GM19238 (cell line): ENCODE data around the gene TRPV2.

ENCODE experiments used
- DNase-seq: peaks from one replicate; pipeline ENCODE4 v3.0.0; 2011; ENCODE audit warnings: low spot score; ENCODE audit not compliant: insufficient read length

The TRPV2 gene

DNA sequence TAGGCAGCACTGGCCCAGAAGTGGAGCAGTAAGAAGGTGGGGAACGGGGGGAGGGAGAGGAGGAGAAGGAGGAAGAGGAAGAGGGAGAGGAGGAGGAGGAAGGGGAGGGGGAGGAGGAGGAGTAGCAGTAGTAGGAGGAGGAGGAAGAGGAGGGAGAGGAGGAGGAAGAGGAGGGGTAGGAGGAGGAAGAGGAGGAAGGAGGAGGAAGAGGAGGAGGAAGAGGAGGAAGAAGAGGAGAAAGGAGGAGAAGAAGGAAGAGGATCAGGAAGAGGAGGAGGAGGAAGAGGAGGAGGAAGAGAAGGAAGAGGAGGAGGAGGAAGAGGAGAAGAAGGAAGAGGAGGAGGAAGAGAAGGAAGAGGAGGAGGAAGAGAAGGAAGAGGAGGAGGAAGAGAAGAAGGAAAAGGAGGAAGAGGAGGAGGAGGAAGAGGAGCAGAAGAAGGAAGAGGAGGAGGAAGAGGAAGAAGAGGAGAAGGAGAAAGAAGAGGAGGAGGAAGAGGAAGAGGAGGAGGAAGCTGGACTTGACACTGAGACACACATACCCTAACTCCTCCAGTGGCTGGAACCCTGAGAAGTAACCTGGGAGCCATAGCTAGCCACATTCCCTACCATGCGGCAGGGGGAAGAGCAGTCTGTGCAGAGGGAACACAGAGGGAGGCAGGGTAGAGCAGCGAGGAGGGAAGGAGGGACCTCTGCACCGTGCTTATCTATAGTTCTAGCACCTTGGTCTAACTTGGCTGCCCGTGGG, 40.8 kb downstream of the TRPV2 start:
- DNase-seq = no peak

- DNase-seq = no peak
Measured at GRCh38 chr17:16456742-16457316, 41.5 kb downstream of the TRPV2 start.

DNA sequence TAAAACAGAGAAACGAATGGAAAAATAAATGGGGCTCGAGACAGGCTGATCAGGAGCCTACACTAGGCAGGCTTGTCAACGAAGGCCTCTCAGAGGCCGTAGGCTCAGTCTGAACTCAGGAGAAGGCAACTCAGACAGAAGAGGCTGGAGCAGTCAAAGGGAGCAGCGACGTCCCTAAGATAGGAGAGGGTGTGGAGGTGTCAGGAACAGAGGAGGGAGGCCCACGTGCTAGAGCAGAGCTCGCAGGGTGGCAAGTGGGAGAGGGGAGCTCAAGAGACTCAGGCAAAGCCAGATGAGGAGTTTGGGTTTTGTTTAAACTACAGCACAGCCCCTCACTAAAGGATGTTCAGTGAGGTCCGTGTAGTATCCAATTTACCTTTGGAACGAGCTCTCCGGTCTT, 43.9 kb downstream of the TRPV2 start:
- no peak for DNase-seq

DNA sequence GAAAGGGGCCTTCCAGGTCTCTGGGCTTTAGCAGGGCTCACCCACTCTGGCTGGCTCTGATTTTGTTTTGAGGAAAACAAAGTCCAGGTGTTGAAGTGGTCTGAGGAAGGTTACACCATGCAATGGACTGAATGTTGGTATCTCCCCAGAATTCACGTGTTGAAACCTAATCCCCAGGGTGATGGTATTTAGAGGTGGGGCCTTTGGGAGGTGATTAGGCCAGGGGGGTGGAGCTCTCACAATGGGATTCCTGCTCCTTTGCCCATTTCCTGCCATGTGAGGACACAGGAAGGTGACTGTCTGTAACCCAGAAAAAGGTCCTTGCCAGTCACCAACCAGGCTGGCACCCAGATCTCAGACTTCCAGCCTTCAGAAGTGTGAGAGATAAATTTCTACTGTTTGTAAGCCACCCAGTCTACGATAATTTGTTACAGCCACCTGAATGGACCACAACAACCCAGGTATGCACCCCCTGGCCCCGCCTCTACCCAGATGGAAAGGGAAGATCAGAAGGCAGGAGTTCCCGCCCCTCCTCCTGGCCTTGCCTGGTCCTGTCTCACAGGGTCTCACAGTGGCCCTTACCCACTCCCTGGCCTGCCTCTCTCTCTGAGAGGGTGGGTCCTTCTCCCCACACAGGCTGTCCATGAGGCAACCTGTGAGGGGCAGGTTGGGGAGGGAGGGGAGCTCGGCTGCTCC, 44.6 kb downstream of the TRPV2 start:
- DNase-seq = no peak

DNA sequence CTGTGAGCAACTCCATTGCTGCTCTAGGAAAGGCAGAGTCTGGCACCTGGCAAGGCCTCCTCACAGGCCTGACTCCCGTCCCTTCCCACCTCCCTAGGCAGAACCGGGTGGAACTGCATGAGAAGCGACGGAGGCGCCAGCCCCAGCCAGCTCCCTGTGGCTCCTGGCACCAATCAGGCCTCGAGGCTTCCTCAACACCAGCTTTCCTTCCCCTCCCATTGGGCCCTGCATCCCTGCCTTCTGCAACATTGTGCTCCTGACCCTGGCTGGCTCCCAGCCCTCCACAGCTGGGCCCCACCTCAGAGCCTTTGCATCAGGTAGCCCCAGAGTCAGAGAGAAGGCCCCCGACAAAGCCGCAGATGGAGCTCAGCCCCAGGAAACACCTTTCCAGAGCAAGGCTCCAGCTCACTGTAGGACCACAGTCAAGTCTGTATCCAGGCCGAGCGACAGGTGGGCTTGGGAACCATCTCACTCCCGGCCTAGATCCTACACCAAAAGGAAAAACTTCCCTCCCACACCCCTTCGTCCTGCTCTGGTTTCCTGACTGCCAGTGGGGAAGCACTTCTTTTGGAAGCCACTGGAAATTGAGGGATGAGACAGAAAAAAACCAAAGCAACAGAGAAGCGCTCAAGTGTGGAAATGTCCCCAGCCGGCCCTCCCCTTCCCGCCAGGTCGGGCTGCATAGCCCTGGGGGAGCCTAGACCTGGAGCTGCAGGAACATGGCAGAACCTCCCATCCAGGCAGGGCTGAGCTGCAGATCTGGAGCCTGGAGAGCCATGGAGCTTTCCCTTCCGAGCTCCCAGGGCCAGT, 45.6 kb downstream of the TRPV2 start:
- DNase-seq = no peak

DNA sequence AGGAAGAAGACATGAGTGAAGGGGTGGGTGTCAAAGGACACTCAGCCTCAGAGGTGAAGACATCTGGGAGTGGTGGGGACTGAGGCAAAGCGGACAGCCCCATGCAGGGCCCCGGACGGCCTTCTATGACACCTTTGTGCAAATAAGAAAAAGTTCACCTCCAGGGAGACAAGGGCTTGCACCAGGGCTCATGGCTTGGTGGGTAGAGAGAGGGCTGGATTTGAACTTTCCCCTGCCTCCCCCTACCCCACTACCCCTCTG, 46.2 kb downstream of the TRPV2 start:
- DNase-seq = no peak

- no peak for DNase-seq
Measured at GRCh38 chr17:16462070-16462864, 46.9 kb downstream of the TRPV2 start.

GRCh38 chr17:16463358-16464302, 48.3 kb downstream of the TRPV2 start:
- no peak for DNase-seq

DNA sequence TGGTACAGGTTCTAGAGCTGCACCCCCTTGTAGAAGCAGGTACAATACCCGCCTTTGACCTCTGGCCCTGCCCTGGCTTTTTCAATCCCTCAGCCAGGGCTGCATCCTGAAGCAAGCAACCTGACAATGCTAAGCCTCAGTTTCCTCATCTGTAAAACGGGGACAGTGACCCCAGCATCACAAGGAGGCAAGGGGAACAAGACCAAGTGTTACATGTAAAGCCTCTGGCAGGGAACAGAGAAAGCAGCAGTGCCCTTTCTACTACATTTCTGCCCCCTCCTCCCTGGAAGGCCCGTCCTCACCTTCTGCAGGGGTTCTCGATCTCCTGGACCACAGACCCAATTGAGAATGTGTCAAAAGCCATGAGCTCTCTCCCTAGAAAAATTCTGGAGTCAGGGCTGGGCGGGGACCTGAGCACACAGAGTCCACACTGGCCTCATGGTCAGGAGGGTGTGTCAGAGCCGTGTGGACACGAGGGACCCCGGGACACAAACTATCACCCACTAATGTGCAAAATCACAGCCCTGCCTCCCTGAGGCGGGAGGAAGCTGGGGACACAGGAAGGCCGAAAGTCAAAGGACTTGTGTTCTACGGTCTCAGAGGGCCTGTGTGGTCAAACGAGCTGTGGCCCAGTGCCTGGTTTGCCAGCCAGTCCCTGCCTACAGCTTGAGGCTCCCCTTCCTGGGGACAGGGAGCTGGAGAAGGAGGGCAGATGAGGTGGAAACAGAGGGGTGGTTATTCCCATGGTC, 49.1 kb downstream of the TRPV2 start:
- no peak for DNase-seq

- no peak for DNase-seq
Measured at GRCh38 chr17:16465052-16465312, 49.6 kb downstream of the TRPV2 start.

GRCh38 chr17:16465861-16466338, 50.5 kb downstream of the TRPV2 start:
- no peak for DNase-seq

GRCh38 chr17:16466407-16466806, 51.0 kb downstream of the TRPV2 start:
- DNase-seq = no peak

GRCh38 chr17:16467044-16467443, 51.7 kb downstream of the TRPV2 start:
- no peak for DNase-seq

DNA sequence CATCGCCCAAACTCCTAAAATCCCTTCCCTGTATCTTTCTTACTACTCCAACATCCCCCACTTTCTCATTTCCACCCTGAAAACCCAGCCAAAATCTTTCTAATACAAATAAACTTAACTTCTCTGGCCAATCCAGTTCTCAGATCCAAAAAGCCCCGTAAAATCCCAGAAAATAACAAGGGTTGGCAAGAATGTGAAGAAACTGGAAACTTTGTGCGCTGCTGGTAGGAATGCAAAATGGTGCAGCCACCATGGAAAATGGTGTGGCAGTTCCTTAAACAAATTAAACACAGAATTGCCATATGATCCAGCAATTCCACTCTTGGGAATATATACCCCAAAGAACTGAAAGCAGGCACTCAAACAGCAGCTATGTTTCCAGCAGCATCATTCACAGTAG, 52.5 kb downstream of the TRPV2 start:
- DNase-seq = no peak

- DNase-seq = no peak
Measured at GRCh38 chr17:16468428-16468992, 53.1 kb downstream of the TRPV2 start.

DNA sequence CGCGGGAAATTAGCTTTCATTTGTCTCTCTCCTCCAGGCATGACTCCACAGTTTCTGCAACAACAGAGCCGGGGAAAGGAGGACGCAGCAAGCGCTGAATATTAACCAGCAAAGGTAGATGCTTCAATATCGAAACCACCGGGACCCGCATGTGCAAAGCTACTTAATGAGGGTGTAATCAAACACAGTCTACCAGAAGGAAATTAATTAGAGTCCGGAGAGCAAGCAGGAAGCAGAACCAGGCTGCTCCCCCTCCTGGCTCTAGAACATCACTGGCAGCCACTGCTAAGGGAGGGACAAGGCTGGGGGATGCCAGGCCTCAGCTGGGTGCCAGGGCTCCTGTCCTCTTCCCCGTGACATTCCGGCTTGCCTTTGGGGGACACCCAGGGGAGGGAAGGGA, 54.9 kb downstream of the TRPV2 start:
- DNase-seq = no peak

DNA sequence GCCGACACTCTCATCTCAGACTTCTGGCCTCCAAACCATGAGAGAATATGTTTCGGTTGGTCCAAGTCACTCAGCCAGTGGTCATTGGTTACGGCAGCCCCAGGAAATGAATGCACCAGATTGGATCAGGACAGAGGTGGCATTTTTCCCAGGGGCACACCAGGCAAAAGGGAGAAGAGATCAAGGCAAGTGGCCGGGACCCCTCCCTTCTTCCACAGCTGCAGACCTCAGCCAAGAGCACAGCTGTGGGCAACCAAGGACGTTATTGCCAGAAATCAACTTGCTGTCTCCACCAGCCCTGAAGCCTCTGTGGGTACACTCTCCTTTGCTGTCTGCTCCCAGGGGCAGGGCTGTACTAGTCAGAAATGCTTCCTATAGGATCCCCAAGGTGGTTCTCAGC, 55.9 kb downstream of the TRPV2 start:
- DNase-seq = no peak

DNA sequence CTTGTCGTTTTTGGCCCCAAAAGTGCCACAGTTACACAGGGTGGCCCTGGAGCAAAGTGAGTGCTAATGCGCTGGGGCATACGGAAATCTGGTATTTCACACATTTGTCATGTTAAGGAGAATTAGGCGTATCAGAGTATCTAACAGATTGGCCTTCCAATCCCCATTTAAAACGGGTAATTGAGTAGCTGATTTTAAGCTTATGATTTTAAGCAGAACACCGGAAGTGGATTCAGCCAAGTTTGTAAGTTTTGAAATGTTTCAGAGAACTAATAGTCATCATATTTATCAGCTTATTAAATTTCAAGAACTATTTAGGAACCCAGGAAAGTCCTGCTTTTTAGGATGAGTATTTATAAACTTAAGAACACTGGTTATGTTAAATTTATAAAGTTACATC, 57.2 kb downstream of the TRPV2 start:
- DNase-seq = no peak
